CD4-positive, alpha-beta T cell treated with Interleukin-12 subunit alpha and Interleukin-12 subunit beta, for 1 hour (primary cell): ENCODE measurements around the gene ZNF326.
"Not testable (repeated sequence)": the region's sequence is repeated elsewhere in the genome, so short reads cannot be mapped to it uniquely, and the experiment has no call there.

Experiments
- DNase-seq: peaks from one replicate; pipeline ENCODE4 v3.0.0-alpha.2; 2020

ZNF326 gene

DNA sequence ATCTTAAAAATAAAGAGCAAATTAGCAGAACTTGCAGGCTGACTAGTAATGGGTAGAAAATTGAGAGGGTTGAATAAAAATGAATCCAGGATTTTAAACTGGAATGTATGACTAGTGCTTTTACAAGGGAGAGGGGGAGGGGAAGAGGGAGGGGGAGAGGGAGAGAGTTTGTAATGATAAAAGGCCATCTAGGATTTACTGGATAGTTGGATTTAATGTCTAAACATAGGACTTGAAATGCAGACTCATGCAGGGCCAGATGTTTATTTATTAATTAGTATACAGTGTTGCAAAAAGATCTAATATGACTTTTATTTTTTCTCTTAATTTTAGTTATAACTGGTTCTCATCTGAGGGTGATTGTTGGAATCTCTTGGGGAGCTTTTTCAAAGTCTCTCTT lies 4.3 kb downstream of the ZNF326 start:
- no peak for DNase-seq

DNA sequence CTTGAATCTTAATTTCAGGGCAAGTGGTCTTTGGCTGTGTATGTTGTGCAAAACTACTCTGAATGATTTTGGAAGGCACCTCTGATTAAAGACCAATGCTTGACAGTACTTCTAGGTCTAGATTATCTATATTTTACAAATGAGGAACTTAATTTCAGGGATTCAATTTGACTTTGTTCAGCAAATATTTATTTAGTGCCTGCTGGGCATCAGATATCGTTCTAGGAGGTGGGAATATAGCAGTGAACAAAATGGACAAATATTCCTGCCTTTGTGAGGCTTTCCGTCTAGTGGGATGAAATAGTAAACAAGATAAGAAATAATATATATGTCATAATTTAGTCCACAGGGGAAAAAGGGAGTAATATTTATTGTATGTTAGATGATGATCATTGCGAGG lies 4.7 kb downstream of the ZNF326 start:
- no peak for DNase-seq

DNA sequence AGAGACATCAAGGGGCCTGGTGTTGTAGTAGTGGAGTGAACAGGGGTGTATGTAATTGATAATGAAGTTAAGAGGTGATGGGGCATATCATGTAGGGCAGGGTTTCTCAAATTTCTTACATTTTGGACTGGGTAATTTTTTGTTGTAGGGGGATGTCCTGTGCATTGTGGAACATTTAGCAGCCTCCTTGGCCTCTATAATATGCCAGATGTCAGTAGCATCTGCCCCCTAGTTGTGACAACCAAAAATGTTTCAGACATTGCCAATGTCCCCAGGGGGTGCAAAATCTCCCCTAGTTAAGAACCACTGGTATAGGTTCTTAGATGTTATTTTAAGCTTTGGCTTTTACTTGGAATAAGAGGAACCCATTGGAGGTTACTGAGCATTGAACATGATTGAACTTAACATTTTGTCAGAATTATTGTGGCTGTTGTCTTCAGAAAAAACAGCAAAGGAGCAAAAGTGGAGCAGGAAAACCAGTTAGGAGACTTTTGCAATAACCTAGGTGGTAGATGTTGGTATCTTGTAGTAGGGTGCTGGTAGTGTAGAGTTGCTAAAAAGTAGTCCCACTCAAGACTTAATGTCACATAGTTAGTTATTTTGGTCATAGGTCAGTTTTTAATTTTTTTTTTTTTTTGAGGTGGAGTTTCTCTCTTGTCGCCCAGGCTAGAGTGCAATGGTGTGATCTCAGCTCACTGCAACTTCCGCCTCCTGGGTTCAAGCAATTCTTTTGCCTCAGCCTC lies 6.2 kb downstream of the ZNF326 start:
- peak; percentile 8 for DNase-seq

DNA sequence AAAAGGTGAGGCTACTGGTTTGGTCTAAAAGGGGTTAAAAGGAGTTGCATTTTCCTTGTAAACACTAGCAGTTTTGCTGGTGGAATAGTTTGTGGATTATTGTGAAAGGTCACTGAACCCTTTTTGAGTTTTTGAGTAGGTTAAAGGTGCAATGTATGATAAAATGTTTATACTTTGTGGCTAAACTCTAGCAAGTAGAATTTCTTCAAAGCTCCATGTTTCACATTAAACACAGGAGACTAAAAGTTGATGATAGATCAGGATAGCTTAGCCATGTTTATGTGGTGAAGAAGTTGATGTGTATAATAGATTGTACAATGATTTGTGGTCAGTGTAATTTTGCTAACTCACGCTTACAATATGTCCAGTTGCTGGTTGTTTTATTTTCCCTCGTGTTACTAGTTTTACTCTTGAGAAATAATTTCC lies 13.1 kb downstream of the ZNF326 start:
- no peak for DNase-seq

DNA sequence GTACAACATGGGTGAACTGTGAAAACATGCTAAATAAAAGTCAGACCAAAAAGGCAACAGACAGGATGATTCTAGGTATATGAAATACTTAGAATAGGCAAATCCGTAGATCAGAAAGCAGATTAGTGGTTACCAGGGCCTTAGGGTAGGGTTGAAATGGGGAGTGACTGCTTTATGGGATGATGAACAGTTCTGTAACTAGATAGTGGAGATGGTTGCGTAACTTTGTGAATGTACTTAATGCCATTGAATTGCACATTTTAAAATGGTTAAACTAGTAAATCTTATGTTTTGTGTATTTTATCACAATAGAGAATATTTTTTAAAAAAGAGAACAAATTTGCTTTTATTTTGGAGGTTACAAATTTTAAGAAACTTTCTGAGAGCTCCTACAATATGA lies 17.4 kb downstream of the ZNF326 start:
- no peak for DNase-seq

DNA sequence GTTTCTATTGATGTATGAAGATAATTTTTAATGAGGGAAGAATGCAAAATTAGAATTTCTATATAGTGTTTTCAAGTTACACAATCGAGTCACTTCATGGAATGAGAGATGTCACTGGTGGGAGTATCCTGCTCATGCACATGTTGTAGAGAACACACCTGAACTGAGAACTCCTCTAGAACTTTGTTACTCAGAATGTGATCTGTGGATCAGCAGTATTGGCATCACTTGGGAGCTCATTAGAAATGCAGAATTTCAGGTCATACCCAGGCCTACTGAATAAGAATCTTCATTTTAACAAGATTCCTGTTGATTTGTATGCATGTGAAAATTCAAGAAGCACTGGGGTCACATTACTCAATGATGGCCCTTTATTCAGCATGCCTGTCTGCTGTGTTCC lies 28.8 kb downstream of the ZNF326 start:
- no peak for DNase-seq

DNA sequence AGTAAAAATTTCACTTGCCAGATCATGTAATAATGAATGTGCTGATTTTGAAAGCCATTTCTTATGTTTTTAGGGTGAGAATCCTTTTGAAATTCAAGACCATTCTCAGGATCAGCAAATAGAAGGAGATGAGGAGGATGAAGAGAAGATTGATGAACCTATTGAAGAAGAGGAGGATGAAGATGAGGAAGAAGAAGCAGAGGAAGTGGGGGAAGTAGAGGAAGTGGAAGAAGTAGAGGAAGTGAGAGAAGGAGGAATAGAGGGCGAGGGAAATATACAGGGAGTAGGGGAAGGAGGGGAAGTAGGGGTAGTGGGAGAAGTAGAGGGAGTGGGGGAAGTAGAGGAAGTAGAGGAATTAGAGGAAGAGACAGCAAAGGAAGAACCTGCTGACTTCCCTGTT lies 32.4 kb downstream of the ZNF326 start:
- no peak for DNase-seq

DNA sequence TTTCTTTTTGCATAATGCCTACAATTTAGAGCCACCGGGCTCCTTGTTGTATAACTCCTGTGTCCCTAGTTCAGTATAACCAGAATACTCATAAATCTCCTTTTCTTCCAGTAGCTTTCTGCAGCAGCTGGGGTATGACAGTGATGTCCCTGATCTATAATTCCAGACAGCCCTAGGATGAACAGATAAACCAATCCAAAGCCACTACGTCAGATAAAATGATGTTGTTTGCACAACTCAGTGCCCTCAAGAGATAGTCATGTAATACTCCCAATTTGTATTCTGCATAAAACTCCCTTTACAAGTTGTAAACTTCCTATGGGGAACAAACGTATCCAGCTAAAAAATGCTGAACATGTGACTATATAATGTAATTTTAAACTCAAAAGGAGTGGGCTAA lies 44.7 kb downstream of the ZNF326 start:
- no peak for DNase-seq

DNA sequence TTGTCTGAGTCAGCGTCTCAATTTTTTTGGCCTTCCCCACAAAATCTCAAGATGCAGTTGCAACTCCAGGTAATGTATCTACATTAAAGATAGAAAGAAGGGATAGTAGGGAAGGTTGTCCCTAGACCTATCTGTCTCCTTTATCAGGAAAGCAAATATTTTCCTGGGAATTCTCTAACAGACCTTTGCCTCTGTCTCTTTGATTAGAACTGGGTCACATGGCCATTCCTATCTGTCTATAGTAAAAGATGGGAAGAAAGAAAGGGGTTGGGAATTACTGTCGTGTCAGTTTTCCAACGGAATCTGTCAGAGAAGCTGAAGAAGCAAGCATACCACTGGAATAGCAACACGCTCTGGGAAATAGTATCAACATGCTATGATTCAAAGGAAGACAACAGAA lies 48.7 kb downstream of the ZNF326 start:
- DNase-seq, result no peak

DNA sequence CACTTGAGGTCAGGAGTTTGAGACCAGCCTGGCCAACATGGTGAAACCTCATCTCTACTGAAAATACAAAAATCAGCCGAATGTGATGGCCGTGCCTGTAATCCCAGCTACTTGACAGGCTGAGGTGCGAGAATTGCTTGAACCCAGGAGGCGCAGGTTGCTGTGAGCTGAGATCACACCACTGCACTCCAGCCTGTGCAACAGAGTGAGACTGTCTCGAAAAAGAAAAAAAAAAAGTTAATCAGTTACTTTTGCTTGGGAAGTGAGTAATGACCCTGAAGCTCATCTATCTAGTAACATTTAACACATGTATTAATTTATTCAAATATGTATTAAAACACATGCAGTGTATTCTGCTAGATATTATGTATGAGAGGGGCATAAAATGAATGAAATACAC lies 49.4 kb downstream of the ZNF326 start:
- no peak for DNase-seq

DNA sequence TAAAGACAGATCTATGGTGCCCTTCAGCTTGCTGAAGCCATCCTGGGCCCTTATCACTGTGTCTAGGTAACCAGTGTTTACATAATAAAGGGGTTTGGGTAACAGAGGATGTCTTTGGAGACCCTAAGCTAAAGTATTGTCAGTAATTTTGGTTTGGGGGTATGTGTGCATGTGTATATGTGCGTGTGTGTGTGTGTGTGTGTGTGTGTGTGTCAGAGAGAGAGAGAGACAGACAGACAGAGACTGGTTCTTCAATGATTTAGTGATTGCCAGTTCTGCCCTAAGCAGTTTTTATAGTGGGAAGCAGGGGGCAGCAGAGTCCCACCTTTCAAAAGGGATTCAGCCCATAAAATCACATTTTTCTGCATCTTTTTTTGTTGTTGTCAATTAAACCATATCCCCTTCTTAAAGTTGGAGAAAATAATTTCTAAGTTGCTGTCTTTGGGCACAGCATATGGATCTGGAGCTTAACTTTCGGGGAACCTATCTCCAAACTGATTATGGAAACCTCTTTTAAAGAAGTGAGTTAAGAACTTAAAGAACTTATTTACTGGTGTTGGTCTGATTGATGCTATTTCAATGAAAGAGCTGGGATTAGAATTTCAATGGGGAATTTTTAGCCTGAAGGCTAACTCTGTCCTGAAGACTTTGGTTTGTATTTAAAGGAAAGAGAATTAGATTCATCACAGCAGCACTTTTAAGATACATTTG lies 51.1 kb downstream of the ZNF326 start:
- DNase-seq, result peak; percentile 11

DNA sequence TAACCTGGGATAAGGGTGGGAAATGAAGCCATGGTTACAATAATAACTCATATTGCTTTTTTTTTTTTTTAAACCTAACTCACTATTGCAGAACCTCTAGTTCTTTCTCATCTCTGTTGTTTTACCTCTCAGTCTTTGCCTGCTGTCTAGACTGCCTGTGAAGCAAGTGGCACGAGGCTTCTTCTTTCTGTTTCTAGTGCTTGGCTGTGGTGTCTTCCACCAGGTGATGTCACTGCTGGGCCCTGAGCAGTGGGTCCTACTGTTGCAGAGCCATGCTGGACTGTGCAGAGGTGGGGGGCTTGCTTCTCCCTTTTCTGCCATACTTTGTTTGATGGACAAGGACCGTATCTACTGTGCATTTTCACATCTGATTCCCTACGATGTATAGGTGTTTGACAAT lies 51.7 kb downstream of the ZNF326 start:
- DNase-seq, result no peak

DNA sequence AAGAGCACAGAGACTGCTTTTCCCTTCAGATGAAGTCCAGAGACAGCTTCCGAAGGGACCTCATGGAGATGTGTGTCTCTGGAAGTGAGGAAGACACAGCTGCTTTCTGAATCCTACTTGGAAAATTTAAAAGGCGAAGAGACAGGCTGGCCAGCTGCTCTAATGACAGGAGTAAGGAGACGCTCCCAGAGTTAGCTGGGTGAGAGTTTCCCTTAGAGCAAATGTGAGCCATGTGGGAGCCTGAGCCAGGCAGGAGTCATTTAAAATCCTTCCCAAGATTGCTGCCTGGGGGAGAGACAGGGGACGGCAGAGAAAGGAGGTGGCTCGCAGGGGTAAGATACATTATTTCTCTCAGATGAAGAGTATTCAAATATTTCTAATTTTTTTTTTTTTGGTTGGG lies 53.1 kb downstream of the ZNF326 start:
- no peak for DNase-seq

DNA sequence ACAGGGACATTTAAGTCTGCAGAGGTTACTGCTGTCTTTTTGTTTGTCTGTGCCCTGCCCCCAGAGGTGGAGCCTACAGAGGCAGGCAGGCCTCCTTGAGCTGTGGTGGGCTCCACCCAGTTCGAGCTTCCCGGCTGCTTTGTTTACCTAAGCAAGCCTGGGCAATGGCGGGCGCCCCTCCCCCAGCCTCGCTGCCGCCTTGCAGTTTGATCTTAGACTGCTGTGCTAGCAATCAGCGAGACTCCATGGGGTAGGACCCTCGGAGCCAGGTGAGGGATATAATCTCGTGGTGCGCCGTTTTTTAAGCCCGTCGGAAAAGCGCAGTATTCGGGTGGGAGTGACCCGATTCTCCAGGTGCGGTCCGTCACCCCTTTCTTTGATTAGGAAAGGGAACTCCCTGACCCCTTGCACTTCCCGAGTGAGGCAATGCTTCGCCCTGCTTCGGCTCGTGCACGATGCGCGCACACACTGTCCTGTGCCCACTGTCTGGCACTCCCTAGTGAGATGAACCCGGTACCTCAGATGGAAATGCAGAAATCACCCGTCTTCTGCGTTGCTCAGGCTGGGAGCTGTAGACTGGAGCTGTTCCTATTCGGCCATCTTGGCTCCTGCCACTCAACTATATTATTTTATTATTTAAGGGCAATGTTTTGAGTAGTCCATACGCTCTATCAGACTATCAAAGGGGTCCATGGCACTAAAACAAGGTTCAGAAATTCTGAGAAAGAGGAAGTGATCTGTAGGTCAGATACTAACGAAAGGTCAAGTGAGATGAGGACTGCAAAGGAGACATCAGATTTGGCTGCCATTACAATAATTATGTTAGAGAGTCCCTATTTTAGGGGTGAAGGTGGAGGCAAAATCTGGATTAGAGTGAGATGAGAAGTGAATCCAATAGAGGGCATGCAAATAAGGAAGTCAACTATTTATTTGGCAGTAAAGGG lies 68.1 kb downstream of the ZNF326 start:
- DNase-seq, result not testable (repeated sequence)

DNA sequence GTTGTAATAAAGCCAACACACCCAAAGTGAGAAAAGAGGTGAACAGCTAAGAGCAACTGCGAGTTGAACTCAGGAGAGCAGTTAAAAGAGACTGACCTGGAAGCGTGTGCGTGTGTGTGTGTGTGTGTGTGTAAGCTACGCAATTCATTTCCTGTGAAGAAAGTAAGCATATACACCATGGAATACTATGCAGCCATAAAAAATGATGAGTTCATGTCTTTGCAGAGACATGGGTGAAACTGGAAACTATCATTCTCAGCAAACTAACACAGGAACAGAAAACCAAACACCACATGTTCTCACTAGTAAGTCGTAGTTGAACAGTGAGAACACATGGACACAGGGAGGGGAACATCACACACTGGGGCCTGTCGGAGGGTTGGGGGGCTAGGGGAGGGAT lies 69.2 kb downstream of the ZNF326 start:
- DNase-seq, result not testable (repeated sequence)

DNA sequence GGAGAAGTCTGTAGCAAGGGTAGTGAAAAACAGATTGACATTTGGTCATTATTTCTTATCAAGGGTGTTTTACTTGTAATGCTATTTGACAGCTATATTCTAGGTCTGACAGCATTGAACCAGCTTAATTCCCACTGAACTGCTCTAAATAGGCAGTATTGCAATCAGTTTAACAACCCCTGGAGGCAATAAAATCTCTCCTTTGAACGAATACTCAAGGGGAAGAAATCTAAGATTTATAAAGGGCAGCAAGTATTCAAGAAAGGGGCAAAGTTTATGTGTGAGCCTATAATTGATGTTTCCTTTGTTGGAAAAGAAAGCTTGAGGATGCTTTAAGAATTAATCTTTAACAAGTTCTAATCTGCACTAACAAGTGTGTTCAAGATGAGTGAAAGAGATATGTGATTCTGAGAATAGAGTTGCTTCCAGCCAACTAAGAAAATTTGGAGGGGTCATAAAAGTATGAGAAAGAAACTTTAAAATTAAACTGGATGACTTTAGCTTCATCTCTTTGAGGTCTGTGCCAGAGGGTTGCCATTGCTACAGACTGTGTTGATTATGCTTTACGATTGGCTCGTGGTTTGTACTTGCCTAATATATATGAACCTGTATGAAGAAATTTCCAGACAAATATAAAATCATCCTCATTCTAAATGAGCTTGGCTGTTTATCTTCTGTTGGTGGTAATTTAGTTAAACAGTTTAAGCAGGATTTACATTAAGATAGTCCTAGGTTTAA lies 72.5 kb downstream of the ZNF326 start:
- no peak for DNase-seq

DNA sequence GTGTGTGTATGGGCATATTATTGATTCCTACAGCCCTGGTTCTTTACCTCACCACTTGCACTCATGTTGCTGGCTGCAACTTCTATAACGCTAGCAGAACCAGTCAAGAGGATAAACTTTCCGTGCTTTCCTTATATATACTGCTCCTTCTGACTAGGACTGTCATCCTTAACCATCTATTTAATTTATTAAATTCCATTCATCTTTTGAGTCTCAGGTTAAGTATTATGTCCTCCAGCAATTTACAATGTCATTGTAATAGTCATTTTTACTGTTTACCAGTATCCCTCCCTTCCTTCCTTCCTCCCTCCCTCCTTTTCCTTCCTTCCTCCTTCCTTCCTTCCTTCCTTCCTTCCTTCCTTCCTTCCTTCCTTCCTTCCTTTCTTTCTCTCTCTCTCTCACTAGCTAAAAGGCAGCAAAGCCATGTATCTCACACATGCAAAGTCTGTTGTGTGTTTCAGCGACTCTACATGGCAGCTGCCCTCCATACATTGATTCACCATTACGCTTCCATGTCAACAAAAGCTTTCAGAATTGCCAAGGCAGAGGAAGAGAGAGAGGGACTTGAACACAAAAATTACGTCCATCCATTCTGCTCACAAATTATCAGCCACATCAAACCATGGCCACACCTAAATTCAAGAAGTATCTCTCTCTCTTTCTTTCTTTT lies 73.8 kb downstream of the ZNF326 start:
- DNase-seq, result no peak

DNA sequence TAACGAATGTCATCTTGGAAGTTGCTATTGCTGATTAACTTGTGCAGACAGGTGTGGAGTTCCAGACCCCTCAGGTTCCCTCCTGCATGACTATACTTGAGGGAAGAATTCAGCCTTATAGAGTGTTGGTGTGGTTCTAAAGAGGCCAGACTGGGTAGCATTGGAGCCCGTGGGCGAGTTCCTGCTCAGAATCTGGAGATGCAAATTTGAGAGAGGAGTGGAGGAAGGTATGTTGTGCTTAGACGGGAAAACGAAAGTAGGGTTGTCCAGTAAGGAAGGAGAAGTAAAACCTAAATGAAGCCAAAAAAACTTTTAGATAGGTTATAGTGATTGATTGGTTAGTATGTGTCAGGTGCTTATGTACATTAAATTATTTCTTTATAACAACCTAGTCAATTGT lies 79.2 kb downstream of the ZNF326 start:
- no peak for DNase-seq

DNA sequence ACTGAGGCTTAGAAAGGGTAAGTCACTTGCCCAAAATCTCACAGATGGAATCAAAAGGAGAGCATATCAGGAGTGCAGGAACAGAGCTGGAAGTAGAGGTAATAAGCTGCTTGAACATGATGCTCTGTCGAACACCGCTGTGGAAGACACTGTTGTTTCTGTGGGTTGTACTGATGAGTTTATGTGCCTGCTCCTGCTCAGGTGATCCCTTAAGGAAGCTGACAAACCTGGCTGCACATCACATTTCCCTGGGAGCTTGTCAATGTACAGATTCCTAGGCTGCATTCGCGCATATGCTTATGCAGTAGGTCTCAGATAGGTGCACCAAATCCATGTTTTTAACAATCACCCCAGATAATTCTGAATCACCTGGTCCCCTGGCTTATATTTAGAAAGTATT lies 79.7 kb downstream of the ZNF326 start:
- DNase-seq, result no peak

DNA sequence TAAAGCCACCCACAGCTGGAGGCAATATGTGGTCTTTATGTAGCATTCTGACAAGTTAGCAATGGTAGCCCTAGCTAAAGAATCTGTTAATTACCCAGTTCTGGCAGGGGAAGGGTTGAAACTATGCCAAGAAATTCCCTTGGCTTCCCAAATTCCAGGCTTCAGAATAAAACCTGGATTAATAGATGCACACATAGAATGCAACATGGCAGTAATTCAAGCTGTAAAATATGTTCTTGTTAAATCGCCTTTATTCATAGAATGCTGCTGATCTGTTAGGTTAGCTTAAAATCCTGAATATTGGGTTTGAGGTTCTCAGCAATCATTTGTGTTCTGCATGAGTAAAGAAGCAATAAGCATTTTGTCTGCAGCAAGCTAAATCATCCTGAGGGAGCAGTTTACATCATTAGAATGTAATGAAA lies 80.1 kb downstream of the ZNF326 start:
- DNase-seq, result no peak

DNA sequence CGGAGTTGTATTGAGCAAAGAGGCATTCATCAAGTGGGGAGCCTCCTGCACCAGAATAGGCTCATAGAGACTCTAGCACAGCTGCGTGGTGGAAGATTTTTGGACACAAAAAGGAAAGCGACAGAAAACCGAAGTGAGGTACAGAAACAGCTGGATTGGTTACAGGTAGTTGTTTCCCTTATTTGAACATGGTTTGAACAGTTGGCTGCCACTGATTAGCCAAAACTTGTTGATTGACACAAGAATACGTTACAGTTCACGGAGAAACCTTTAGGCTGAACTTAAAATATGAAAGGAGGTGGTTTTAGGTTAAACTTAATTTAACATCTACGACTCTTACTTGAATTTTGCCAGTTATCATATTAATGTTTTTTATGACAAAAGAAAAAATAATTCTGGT lies 89.1 kb downstream of the ZNF326 start:
- DNase-seq, result no peak
